ENCODE data around the gene CD160. TPM values are rescaled to one million over a fixed set of nuclear protein-coding genes. Genes with fewer than 3 reads are reported as not detected.

The CD160 gene, protein sequence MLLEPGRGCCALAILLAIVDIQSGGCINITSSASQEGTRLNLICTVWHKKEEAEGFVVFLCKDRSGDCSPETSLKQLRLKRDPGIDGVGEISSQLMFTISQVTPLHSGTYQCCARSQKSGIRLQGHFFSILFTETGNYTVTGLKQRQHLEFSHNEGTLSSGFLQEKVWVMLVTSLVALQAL
- total RNA-seq, result not detected in 2 replicates

DNA sequence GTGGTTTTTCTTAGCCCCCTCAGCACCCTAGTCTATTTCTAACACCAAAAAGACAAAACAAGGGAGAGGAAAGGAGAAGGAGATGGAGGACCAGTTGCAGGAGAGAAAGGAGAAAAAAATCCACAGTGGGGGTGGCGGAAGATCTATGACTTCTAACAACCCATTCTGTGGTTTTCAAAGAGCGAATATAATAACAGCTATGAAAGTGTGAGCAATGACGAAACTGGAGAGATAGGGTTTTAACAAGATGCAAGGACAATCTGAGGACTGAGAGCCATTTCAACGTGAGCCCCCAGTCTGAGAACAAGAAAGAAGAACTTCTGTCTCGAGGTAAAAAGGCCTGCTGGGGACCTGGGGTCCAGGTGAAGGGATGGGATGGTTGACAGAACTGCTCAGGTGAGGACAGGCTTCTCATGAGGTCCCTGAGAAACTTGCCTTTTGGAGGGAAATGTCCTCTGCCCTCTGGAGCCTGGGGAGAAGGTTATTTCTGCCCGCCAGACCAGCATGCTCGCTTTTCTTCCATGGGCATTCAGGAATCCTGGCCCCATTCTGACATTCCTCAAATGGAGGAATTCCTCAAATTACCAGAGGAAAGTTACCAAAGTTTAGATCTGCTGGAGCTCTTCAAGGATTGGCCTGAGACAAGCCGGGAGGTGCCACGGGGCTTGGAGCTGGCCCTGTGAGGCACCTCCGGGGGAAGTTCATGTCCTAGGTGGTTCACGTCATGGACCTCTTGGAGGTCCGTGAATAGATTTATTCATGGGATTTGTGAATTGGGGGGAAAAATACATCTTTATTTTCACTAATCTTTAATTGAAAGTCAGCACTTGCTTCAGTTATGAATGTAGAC lies at the start of gene CD160:
Gene CD160 (plus strand): TSS at position 270 of the 850 bp plus-strand sequence. CDS start 8,829 bp downstream, outside the sequence.

DNA sequence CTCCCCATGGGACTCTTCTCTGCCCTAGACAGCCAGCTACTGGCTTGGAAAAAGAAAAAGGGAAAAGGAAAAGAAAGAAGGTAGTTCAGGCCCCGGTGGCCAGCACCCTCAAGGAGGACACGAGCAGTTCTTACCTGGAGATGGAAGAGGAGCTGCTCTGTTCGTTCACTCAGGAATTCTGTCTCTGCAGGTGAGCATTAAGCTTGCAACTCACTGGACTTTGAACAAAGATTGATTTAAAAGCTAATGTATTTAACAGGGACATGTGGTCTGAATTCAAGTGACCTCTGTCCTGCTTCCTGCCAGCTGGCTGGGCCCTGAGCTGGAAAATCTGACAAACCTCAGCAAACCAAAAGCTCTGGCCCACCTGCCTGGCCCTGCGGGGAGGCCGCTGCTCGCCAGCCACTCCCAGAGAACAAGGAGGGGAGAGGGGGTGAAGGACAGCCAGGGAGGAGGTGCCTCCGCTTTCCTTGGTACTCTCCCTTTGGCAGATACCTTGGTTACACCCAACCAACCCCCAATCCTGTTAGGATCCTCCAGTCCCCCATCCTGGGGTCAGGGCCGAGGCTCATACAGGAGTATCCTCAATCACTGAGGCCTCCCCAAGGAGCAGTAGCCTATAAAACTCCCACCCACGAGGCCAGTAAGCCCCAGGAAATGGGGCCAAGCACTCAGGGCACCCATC lies 12.0 kb upstream of the CD160 start, which contains the start of gene PDZK1:
Gene PDZK1 (minus strand): TSS at position 186 of the 685 bp plus-strand sequence. CDS start 19,347 bp downstream, outside the sequence.

Other genes with a start within 250 kb of the CD160 start
- 48.9 and 49.2 TPM in 2 replicates for gene GPR89A, start 111.5 kb upstream of the CD160 start, total RNA-seq
- gene PDZK1, start 12.1 kb upstream of the CD160 start, total RNA-seq, result 0.14 and 0.27 TPM in 2 replicates
- gene RNF115, start 104.6 kb downstream of the CD160 start, total RNA-seq, result 25.4 and 29.8 TPM in 2 replicates
- 46.6 and 57.8 TPM in 2 replicates for gene POLR3C, start 104.7 kb downstream of the CD160 start, total RNA-seq
- 2.3 and 2.6 TPM in 2 replicates for gene NUDT17, start 126.1 kb downstream of the CD160 start, total RNA-seq
- gene PIAS3, start 139.6 kb downstream of the CD160 start, total RNA-seq, result 19.5 and 21.8 TPM in 2 replicates
- gene ANKRD35, start 166.4 kb downstream of the CD160 start, total RNA-seq, result 0.13 and 0.14 TPM in 2 replicates
- 67.4 and 92.9 TPM in 2 replicates for gene ITGA10, start 190.6 kb downstream of the CD160 start, total RNA-seq
- 21.5 and 22.8 TPM in 2 replicates for gene PEX11B, start 199.2 kb downstream of the CD160 start, total RNA-seq
- gene RBM8A, start 208.0 kb downstream of the CD160 start, total RNA-seq, result 141 and 152 TPM in 2 replicates
- gene LIX1L, start 238.5 kb downstream of the CD160 start, total RNA-seq, result 60.9 and 72.1 TPM in 2 replicates
- 0.13 and 0.22 TPM in 2 replicates for gene ANKRD34A, start 245.1 kb downstream of the CD160 start, total RNA-seq
- 11.8 and 13.6 TPM in 2 replicates for gene POLR3GL, start 245.2 kb downstream of the CD160 start, total RNA-seq